ENCODE data around the gene PPP4R2.

The PPP4R2 gene

GRCh38 chr3:73081140-73081539, 84.5 kb downstream of the PPP4R2 start:
- TF ChIP-seq GATA3 (IDR thresholded peaks at IDR 0.05; ENCODE audit: low read depth, low read length) = no peak
- no peak for TF ChIP-seq GATA2 (IDR thresholded peaks at IDR 0.05; ENCODE audit: low read depth, low read length)

- TF ChIP-seq GATA2 (IDR thresholded peaks at IDR 0.05; ENCODE audit: low read depth, low read length) (no peak), GATA3 (IDR thresholded peaks at IDR 0.05; ENCODE audit: low read depth, low read length) (no peak)
Measured at GRCh38 chr3:73084170-73084569, 87.6 kb downstream of the PPP4R2 start.

- TF ChIP-seq GATA3 (IDR thresholded peaks at IDR 0.05; ENCODE audit: low read depth, low read length) = no peak
- TF ChIP-seq GATA2 (IDR thresholded peaks at IDR 0.05; ENCODE audit: low read depth, low read length) = no peak
Measured at GRCh38 chr3:73086071-73086494, 89.5 kb downstream of the PPP4R2 start.

- TF ChIP-seq GATA2 (IDR thresholded peaks at IDR 0.05; ENCODE audit: low read depth, low read length) (no peak), GATA3 (IDR thresholded peaks at IDR 0.05; ENCODE audit: low read depth, low read length) (no peak)
Measured at GRCh38 chr3:73094129-73094528, 97.5 kb downstream of the PPP4R2 start.

GRCh38 chr3:73094951-73095350, 98.3 kb downstream of the PPP4R2 start:
- TF ChIP-seq GATA2 (IDR thresholded peaks at IDR 0.05; ENCODE audit: low read depth, low read length) = no peak
- no peak for TF ChIP-seq GATA3 (IDR thresholded peaks at IDR 0.05; ENCODE audit: low read depth, low read length)

- no peak for TF ChIP-seq GATA3 (IDR thresholded peaks at IDR 0.05; ENCODE audit: low read depth, low read length)
- no peak for TF ChIP-seq GATA2 (IDR thresholded peaks at IDR 0.05; ENCODE audit: low read depth, low read length)
Measured at GRCh38 chr3:73096169-73096568, 99.6 kb downstream of the PPP4R2 start.

GRCh38 chr3:73098026-73098425, 101.4 kb downstream of the PPP4R2 start:
- TF ChIP-seq GATA2 (IDR thresholded peaks at IDR 0.05; ENCODE audit: low read depth, low read length) (no peak), GATA3 (IDR thresholded peaks at IDR 0.05; ENCODE audit: low read depth, low read length) (no peak)

GRCh38 chr3:73098873-73099272, 102.3 kb downstream of the PPP4R2 start:
- TF ChIP-seq GATA3 (IDR thresholded peaks at IDR 0.05; ENCODE audit: low read depth, low read length) (no peak), GATA2 (IDR thresholded peaks at IDR 0.05; ENCODE audit: low read depth, low read length) (no peak)

- TF ChIP-seq GATA3 (IDR thresholded peaks at IDR 0.05; ENCODE audit: low read depth, low read length) = no peak
- no peak for TF ChIP-seq GATA2 (IDR thresholded peaks at IDR 0.05; ENCODE audit: low read depth, low read length)
Measured at GRCh38 chr3:73100741-73101559, 104.3 kb downstream of the PPP4R2 start.

GRCh38 chr3:73101881-73102280, 105.3 kb downstream of the PPP4R2 start:
- TF ChIP-seq GATA2 (IDR thresholded peaks at IDR 0.05; ENCODE audit: low read depth, low read length) (no peak), GATA3 (IDR thresholded peaks at IDR 0.05; ENCODE audit: low read depth, low read length) (no peak)

GRCh38 chr3:73107215-73107614, 110.6 kb downstream of the PPP4R2 start:
- TF ChIP-seq GATA3 (IDR thresholded peaks at IDR 0.05; ENCODE audit: low read depth, low read length) (no peak), GATA2 (IDR thresholded peaks at IDR 0.05; ENCODE audit: low read depth, low read length) (no peak)

GRCh38 chr3:73107676-73108187, 111.1 kb downstream of the PPP4R2 start:
- no peak for TF ChIP-seq GATA3 (IDR thresholded peaks at IDR 0.05; ENCODE audit: low read depth, low read length)
- no peak for TF ChIP-seq GATA2 (IDR thresholded peaks at IDR 0.05; ENCODE audit: low read depth, low read length)

- TF ChIP-seq GATA2 (IDR thresholded peaks at IDR 0.05; ENCODE audit: low read depth, low read length) = no peak
- no peak for TF ChIP-seq GATA3 (IDR thresholded peaks at IDR 0.05; ENCODE audit: low read depth, low read length)
Measured at GRCh38 chr3:73108750-73109149, 112.1 kb downstream of the PPP4R2 start.

GRCh38 chr3:73110530-73110929, 113.9 kb downstream of the PPP4R2 start:
- TF ChIP-seq GATA2 (IDR thresholded peaks at IDR 0.05; ENCODE audit: low read depth, low read length) = no peak
- TF ChIP-seq GATA3 (IDR thresholded peaks at IDR 0.05; ENCODE audit: low read depth, low read length) = no peak

- no peak for TF ChIP-seq GATA3 (IDR thresholded peaks at IDR 0.05; ENCODE audit: low read depth, low read length)
- no peak for TF ChIP-seq GATA2 (IDR thresholded peaks at IDR 0.05; ENCODE audit: low read depth, low read length)
Measured at GRCh38 chr3:73114711-73115110, 118.1 kb downstream of the PPP4R2 start.

Measured in SH-SY5Y (cell line).